GM19372 (cell line): ENCODE results near the gene TSPYL2.

Experiments used
- ATAC-seq: cut with Tn5 transposase; IDR thresholded peaks from one replicate; pipeline ENCODE4 v1.9.1; 2021; ENCODE audit warnings: mild to moderate bottlenecking, low read depth, moderate library complexity; ENCODE audit not compliant: unreplicated experiment

The TSPYL2 gene

DNA sequence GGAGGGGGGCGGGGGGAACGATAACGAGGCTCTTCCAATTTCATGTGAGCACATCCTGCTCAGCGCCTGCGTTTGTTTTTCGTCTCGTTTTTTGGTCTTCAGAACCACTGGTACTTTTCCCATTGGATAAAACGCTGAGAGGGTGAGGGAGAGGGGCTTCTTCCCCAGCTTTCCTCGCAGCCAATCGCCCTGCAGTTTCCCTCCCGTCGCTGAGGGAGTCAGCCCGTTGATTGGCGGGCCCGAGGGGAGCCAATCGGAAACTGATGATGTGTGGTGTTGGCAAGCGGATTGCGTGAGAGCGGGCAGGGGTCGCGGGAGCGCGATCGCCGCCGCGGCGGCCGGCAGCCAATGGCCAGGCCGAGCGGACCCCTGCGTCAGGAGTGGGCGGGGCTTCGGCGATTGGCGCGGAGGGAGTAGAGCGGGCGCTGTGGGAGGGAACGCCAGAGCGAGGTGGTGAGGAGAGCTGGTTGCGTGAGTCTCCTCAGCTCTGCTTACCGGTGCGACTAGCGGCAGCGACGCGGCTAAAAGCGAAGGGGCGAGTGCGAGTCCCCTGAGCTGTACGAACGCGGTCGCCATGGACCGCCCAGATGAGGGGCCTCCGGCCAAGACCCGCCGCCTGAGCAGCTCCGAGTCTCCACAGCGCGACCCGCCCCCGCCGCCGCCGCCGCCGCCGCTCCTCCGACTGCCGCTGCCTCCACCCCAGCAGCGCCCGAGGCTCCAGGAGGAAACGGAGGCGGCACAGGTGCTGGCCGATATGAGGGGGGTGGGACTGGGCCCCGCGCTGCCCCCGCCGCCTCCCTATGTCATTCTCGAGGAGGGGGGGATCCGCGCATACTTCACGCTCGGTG is at the start of gene TSPYL2:
TSS of gene TSPYL2 (plus strand) at position 443 of the 848 bp plus-strand sequence. CDS start at position 575, 132 bp downstream.
- peak; percentile 93 for ATAC-seq

DNA sequence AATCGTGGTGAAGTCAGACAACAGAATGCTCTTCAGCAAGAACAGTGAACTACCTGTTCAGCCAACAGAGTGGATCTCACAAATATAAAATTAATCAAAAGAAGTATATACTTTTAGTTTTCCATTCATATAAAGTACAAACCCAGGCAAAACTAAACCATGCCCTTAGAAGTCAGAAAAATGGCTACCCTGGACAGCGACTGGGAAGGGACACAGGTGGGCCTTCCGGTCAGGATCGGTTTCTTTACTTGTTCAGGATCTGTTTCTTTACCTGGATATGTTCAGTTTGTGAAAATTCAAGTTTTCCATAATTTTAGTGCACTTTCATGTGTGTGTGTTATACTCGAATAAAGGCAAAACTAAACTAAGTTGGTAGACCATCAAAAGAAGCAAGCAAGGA is 46.0 kb upstream of the TSPYL2 start:
- ATAC-seq = no peak

DNA sequence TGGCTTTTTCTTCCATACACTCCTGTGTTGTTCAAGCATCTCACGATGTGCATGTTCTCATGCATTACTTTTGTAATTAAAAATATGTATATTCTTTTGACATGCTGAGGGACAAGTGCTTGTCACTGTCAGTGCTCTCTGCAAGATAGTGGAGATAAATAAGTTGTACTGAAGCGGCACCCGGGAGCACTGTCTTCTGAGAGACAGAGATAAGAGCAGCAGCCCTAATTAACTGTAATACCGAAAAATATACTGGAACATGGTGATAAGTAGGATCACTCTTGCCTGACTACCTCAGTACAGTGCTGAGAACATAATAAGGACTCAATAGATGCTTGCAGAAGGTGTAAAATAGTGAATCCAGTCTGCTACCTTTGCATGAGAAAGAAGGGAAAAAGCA is 42.9 kb upstream of the TSPYL2 start:
- no peak for ATAC-seq

DNA sequence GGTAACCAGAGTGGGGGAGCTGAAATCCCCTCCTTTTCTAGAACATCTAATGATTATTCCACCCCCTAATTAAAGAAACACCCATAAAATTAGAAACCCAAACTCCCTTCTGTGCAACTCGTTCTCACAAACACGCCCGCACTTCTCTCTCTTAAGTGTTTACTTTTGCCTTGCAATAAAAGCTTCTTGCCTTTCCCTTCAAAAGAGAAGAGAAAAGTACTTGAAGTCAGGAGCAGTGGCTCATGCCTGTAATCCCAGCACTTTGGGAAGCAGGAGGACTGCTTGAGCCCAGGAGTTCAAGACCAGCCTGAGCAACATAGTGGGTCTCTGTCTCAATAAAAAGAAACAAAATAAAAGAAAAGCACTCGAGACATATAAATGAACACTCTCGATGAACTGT is 37.2 kb upstream of the TSPYL2 start:
- no peak for ATAC-seq

DNA sequence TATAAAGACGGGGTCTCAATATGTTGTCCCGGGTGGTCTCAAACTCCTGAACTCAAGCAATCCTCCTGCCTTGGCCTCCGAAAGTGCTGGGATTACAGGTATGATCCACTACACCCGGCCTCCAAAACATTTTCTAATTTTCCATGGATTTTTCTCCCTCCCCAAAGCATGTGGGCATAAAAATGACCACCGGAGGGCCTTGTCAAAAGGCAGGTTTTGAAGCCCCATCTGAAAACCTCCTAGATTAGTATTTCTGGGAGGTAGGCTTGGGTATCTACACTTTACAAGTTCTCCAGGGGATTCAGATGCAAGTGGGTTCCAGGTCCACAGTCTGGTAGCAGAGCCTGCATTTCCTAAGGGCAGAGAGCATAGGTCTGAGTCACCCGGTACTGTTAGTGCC is 34.9 kb upstream of the TSPYL2 start:
- no peak for ATAC-seq

DNA sequence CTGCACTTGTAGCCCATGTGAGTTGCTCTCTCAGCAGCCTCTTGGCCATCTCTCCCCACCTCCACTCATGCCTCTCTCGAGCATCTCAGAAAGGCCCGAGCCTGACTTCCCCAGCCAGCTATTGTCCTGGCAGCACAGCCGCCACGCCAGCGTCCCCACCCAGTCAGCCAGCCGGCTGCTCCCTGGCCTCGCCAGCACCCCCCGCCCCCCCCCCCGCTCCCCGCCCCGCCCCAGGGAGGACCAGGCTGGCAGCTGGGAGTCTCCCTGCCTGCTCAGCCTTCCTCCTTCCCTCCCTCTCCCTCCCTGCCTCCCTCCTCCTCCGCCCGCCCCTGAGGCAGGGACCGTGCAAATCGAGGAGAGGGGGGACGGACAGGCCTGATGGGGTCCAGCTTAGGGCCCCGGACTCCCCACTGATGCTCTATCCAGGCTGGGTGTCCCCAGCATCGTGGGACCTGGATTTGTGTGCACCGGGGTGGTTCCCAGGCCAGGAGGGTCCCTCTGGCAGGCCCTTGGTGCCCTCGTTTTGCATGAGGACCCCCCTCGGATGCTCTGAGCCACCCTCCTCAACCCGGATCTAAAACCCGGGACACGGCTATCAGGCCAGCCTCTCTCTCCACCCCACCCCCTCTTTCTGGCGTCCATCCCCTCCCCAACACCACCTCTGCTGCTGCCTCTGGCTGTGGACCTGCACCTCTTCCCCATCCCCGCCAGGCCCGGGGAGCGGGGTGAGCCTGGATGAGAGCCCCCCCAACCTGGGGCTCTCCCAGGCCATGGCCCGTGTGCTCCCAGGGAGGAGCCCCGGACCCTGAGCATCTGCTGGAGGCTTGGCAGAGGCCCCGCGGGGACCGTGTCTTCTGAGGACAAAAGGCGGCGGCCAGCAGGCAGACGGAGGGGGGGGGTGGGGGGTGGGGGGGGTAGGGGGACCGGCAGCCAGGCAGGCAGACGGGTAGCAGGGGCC is 33.7 kb upstream of the TSPYL2 start, which contains the start of gene GPR173:
TSS of gene GPR173 (plus strand) at position 621 of the 958 bp plus-strand sequence. CDS start 27,833 bp downstream, outside the sequence.
- no peak for ATAC-seq

DNA sequence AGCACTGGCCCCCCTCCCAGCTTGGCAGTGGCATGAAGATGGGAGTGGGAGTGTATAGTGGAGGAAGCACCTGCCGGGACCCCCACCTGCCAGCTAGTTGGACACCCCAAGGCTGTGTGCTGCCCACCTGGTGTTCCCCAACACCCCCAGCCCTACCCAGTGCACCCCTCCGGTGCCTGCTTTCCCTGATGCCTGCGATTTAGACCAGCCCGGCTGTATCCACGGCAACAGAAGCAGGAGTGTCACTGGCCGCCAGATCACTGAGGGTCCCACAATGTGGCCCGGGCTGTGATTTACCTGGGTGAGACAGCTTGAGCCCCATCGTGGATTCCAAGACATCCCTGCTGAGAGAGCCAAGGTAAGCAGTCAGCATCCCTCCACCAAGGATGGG is 33.0 kb upstream of the TSPYL2 start:
- no peak for ATAC-seq

DNA sequence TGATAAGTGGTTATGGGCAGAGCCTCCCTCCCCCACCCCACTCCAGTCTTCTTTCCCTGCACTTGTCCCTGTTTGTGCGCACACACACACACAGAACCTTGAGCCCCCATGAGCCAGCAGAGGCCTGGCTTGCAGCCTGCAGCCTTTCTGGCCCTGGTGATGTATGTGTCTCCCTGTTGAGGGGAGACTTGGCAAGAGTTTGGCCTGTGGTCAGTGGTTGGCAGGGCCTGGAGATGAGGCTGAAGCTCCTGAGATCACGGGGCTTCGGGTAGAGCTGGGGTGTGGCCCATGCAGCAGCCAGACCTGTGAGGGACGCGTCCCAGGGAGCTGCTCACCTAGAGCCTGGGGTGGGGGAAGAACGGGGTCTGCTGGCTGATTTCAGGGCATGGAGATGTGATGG is 31.3 kb upstream of the TSPYL2 start:
- ATAC-seq = no peak

DNA sequence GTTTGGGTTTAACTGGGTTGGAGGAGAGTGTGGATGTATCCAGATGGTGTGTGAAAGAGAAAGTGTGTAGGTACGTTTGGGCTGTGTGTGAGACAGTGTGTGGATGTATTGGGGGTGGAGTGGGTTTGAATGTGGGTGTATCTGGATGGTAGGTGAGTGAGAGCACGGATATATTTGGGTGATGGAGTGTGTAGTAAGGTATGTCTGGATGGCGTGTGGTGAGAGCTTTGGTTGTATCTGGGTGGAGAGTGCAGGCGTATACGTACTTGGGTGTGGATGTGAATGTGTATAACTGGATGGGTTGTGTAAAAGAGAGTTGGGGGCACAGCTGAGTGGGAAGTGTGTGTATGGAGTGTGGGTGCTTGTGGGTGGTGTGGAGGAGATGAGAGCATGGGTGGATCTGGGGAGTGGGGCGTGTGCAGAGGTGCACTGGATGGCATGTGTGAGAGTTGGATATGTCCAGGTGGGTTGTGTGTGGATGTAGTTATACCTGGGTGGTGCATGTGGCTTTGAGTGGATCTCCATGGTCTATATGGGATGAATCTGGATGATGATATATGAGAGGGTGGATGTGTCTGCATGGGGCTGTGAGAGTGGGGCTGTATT is 26.8 kb upstream of the TSPYL2 start:
- ATAC-seq = no peak

DNA sequence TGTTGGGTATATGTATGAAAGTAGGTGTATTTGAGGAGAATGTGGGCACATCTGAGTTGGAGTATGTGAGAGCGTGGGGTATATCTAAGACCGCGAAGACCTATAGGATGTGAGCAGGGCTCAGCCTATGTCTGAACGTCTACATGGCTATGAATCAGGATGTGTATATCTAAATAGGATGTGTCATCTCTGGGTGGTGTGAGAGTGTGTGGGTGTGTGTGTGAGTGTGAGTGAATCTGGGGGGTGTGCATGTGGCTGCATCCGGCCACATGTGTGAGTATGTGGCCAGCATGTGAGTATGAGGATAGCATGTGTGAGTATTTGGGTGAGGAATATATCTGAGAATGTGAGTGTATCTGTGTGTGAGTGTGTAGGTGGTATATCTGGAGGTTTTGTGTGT is 25.9 kb upstream of the TSPYL2 start:
- ATAC-seq = no peak

DNA sequence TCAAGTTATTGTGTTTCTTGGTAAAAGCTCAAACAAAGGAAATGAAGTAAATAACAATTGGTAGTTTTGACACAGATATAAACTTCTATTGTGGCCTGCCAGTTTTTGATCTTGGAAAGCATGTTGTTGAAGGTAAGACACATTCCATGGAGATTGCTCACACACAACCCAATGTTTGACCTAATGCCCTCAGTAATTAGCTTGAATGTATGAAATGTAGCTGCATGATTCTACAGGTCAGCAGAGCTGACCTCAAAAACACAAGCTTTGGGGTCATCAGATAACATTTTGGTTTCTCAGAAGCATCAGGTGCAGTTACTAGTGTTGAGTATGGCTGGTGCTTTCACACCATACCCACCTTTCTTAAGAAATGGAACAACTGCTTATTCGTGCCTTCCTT is 17.1 kb upstream of the TSPYL2 start:
- ATAC-seq = no peak

DNA sequence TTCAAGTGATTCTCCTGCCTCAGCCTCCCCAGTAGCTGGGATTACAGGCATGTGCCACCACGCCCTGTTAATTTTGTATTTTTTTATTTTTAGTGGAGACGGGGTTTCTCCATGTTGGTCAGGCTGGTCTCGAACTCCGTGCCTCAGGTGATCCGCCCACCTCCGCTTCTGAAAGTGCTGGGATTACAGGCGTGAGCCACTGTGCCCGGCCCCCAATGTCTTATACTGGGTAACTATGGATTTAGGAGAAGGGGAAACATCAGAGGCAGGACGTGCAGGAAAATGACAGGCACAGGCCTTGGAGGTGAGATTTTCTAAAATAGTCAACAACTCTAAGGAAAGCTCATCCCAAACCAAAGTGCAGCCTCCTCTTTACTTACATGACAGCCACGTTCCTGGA is 11.1 kb upstream of the TSPYL2 start:
- no peak for ATAC-seq

DNA sequence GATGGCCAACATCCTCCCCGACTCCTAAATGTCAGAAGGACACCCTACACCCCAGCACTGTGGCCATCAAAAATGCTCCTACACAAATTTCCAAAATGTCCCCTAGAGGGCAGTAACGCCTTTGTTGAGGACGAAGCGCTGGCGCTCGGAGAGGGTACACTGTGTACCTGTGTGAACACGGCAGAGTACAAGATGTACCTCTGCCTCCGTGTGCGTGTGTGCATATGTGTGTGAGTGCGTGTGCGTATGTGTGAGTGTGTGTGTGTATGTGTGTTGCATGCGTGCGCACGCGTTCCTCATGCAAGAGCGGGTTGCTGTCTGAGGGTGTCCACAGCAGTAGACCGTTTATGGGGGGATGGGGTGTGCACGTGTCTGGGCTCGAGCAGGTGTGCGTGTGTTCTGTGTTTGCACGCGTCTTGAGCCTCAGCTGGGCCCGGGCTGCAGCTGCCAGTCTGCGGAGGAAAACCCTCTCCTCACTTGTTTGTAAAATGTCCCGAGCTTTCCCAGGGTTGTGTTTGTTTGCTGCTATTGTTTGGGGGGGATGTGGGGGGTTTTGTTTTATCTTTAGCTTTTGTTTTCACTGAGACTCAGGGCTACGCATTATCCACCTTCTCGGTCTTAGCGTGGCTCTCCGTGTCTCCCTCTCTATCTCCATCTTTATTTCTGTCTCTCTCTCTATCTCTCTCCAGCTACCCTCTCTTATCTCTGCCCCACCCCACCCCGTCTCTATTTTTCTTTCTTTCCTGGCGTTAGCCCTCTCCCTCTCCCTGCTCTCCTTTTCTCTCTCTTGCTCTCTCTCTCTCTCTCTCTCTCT is 10.4 kb upstream of the TSPYL2 start:
- peak; percentile 80 for ATAC-seq

DNA sequence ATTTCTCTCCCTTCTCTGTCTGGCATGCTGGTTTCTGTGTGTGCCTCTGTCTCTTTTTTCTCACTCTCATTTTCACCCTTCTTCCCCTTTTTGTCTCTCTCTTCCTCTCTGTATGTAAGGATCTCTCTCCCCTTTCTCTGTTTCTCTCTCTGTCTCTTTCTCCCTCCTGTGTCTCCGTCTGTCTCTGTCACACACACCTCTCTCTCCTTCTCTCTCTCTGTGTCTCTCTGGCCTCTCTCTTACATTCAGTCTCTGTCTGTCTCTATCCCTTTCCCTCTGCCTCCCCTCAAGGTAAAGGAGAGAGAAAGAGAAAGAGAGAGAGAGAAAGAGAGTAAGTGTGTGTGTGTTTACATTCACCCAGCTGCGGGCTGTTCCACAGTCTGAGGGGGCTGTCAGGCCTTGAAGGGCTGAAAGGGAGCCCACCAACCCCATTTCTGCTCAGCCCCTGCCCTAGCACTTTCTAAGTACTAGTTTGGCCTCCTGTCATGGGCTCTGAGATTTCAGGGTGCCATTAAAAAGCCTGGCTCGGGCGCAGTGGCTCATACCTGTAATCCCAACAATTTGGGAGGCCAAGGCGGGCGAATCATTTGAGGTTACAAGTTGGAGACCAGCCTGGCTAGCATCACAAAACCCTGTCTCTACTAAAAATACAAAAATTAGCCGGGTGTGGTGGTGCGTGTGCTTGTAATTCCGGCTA is 9.6 kb upstream of the TSPYL2 start:
- no peak for ATAC-seq

DNA sequence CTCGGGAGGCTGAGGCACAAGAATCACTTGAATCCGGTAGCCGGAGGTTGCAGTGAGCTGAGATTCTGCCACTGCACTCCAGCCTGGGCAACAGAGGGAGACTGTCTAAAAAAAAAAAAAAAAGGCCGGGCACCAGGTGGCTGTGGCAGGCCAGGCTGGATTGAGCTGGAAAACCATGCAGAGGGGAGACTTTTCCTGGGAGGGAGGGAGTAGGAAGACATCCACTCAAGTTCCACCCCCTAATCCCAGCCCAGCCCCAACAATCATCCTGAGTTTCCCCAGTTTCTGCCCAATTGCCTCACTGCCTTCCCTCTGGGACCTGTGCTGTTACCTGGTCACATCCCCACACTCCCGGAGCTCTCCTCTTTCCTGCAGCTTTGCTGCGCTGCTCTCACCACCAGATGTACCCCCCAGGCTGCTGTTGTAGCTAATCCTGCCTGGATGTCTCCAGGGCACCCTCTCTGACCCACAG is 9.0 kb upstream of the TSPYL2 start:
- no peak for ATAC-seq

DNA sequence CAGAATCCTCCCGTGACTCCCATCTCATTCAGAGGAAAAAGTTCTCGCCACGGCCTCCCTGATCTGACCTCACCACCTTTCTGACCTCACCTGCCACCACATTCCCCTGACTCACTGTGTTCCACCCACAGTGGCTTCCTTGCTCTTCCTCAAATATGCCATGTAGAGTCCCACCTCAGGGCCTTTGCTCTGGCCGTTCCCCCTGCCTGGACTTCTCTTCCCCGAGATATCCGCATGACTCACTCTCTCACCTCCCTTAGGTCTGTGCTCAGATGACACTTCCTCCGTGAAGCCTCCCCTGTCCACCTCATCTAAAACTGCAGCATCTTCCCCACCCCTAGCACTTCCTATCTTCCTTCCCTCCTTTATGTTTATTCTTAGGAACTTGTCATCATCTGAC is 7.2 kb upstream of the TSPYL2 start:
- ATAC-seq = no peak

DNA sequence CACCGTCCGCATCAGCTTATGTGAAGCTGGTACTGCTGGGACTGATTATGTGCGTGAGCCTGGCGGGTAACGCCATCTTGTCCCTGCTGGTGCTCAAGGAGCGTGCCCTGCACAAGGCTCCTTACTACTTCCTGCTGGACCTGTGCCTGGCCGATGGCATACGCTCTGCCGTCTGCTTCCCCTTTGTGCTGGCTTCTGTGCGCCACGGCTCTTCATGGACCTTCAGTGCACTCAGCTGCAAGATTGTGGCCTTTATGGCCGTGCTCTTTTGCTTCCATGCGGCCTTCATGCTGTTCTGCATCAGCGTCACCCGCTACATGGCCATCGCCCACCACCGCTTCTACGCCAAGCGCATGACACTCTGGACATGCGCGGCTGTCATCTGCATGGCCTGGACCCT is 5.5 kb upstream of the TSPYL2 start:
- no peak for ATAC-seq

DNA sequence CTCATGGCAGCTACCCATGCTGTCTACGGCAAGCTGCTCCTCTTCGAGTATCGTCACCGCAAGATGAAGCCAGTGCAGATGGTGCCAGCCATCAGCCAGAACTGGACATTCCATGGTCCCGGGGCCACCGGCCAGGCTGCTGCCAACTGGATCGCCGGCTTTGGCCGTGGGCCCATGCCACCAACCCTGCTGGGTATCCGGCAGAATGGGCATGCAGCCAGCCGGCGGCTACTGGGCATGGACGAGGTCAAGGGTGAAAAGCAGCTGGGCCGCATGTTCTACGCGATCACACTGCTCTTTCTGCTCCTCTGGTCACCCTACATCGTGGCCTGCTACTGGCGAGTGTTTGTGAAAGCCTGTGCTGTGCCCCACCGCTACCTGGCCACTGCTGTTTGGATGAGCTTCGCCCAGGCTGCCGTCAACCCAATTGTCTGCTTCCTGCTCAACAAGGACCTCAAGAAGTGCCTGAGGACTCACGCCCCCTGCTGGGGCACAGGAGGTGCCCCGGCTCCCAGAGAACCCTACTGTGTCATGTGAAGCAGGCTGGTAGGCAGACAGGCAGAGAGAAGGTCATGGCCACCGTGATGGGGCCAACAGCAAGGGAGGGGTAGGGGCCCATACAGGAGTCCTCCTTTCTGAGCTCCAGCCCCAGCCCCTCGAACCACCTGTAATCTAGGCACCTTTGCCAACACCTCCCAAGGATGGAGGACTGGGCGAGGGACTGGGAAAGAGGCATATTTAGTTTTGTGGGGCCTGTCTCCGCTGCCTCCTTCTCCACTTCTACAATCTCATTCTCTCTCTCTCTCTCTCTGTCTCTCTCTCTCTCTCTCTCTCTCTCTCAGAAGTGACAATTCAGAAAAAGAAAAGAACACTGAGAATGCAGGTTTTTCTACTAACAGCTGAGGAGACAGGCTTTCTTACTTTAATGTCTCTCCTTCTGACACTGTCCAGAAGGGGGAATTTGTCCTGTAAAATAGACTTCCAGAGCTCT is 4.7 kb upstream of the TSPYL2 start:
- ATAC-seq = no peak
